NCI-H446 (cell line): ENCODE results near the gene TSNAX.

Experiments
- DNase-seq, 2 experiments: peaks; one replicate each; lab custom pipeline; 2025; lab: John Stamatoyannopoulos, UW

The TSNAX gene

DNA sequence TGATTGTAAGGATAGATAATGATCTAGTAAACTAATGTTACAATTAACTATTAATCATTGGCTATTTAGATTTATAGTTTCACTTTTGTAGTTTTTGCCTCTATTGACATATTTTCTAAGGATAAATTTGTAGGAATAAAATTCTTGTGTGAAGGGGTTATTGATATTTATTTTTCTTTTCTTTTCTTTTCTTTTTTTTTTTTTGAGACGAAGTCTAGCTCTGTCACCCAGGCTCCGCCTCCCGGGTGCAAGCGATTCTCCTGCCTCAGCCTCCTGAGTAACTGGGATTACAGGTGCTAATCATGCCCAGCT lies 74.2 kb downstream of the TSNAX start:
- no peak for DNase-seq

- peak; percentile 78 to 81 for DNase-seq
These were observed 75.3 kb downstream of the TSNAX start for GRCh38 chr1:231603598-231604275.

DNA sequence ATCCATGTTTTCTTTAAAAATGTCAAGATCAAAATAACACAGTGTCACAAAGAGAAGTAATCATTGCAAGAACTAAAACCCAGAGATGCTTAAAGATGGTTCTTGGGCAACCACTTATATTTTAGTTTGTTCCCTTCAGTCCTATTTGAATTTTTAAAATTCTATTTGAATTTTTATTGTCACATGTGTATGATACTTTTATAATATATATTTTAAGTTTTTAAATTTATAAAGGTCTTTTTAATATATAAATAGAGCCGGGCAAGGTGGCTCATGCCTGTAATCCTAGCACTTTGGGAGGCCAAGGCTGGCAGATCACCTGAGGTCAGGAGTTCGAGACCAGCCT lies 75.8 kb downstream of the TSNAX start:
- no peak for DNase-seq

DNA sequence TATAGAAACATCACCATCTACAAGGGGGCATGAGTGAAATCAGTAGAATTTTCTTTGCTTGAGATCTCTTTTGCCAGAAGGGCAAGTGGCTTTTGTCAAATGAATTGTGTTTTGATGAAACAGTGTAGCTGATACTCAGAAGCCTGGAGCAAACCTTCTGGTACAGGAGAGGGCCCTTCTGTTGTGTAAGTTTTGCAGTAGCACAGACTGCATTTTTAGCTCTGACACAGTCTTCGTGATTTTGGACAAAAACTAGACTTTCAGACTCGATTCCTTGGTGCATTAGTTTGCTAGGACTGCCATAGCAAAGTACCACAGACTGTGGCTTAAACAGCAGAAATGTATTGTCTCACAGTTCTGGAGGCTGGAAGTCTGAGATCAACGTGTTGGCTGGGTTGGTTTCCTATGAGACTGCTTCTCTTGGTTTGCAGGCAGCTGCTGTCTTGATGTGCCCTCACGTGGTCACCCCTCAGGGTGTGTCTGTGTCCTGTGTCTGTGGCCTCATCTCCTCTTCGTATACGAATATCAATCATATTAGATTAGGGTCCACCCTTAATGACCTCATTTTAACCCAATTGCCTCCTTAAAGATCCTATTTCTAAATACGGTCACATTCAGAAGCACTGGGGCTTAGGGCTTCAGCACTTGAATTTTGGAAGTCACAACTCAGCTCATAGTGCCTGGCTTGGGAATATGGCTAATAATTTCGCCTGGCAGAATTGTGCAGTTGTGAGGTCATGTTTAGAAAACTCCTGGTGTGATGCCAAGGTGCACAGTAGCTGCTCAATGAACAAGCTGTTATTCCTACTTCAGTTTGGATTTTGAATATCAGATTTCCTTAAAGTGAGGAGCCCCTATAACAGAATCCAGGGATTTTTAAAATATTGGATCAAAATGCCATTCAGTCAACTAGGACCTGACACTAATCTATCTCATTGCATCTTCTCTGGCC lies 77.0 kb downstream of the TSNAX start:
- peak in 1 of 2 experiments; percentile 62 for DNase-seq

- no peak for DNase-seq
These were observed 78.2 kb downstream of the TSNAX start for GRCh38 chr1:231606712-231607111.

GRCh38 chr1:231610388-231610787 lies 81.9 kb downstream of the TSNAX start:
- DNase-seq, result no peak

DNA sequence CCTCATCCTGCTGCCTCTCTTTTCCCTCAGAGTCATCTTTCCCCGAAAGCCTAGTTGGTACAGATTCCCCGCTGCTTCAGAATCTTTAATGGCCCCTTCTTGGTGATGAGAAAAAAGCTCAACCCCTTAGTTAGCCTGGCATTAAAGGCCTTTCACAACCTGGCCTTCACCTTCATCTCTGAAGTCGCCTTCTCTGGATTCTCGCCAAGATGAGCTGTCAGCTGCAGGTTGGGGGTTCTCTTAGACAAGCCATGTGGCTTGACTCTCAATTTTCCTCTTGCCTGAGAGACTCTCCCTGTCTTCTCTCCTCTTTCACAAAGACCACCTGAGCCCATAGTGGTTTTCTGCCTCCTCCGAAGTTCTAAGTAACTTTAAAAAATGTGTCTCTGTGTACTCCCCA lies 82.6 kb downstream of the TSNAX start:
- no peak for DNase-seq

- peak in 1 of 2 experiments; percentile 25 for DNase-seq
These were observed 83.4 kb downstream of the TSNAX start for GRCh38 chr1:231611851-231612250.

- no peak for DNase-seq
These were observed 84.1 kb downstream of the TSNAX start for GRCh38 chr1:231612393-231613089.

DNA sequence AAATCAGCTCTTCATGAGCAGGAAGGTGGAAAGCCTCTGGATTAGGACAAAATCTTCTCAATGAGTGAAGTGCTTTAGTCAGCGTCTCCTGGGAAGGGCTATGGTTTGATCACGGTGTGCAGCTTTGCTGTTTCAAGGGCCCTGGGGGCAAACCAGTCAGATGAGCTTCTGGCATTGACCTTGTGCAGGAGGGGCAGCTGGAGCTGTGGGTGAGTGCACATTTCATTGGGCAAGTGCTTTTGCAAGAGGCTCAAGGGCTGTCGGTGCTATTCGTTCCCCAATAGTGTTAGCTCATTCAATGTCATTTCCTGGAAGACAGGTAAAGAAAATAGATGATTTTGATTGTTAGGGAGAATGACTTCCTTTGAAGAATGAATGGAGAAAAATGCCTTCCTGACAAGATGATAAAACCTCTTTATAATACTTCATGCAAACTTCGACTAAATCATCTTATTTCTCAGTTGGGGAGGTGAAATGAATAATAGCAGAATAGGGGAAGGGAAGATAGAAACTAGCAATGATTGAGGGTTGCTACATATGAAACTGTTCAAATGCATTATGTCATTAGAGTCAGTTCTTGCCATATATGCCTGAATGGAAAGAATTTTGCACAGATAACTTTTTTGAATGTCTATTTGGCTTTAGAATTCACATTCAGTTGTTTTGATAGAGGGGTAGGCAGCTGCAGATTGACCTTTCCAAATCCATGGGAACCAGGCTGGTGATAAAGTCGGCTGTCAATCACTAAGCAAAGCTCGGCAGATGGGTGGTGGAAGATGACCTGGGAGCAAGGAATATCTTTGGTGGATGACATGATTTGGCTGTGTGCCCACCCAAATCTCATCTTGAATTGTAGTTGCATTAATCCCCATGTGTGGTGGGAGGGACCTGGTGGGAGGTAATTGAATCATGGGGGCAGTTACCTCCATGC lies 85.2 kb downstream of the TSNAX start:
- no peak for DNase-seq
